ENCODE measurements around the gene S100A9.
"Not testable (repeated sequence)": the region's sequence is repeated elsewhere in the genome, so short reads cannot be mapped to it uniquely, and the experiment has no call there.

S100A9 gene

DNA sequence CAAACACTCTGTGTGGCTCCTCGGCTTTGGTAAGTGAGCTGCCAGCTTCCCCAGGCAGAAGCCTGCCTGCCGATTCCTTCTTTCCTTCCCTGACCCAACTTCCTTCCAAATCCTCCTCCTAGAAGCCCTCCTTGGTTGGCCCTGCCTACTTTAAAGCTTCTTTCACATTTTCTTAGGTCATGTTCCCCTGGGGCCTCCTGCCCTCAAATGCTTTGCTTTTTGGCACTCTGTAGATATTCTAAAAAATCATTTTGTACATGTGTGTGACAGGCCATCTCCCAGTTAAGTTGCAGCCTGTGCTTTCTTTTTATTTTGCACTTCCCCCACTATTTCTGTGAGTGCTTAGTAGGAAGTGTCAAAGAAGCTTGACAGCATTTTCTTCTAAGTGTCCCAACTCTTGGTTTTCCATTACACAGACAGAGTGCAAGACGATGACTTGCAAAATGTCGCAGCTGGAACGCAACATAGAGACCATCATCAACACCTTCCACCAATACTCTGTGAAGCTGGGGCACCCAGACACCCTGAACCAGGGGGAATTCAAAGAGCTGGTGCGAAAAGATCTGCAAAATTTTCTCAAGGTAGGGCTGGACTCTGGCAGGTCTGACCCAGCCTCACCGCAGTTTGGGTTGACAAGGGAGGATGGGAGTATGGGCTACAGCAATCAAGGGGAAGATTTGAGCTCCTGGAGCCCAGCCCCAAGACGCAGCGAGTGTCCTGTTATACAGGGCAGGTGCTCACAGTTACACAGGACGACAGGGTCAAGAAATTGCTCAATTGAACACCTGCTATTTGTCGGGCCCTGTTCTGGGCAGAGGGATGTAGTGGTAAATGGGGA lies at the start of gene S100A9:
S100A9 (plus strand) TSS at position 2 of the 838 bp plus-strand sequence; CDS start at position 432, 430 bp downstream.
- no peak for DNase-seq (ENCODE audit: low spot score)

- DNase-seq (ENCODE audit: low spot score): no peak
Observed at GRCh38 chr1:153308540-153308939, 49.1 kb upstream of the S100A9 start.

DNA sequence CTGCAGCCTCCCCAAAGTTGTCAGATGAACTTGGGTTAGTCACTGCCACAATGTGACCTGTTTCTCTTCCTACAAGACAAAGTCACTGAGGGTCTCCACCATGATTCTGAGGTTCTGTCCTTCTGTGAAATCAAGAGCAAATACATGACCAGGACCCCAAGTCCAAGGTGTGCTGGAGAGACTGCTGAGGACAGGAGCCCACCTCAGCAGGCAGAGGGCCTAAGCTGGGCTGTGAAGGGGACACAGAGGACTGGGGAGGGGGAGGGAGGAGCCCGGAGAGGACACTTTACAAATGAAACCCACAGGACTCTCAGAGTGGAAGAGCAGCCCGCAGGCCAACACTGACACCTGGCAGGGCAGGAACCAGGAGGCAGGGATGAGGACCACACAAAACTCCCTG lies 48.2 kb upstream of the S100A9 start:
- DNase-seq (ENCODE audit: low spot score): no peak

DNA sequence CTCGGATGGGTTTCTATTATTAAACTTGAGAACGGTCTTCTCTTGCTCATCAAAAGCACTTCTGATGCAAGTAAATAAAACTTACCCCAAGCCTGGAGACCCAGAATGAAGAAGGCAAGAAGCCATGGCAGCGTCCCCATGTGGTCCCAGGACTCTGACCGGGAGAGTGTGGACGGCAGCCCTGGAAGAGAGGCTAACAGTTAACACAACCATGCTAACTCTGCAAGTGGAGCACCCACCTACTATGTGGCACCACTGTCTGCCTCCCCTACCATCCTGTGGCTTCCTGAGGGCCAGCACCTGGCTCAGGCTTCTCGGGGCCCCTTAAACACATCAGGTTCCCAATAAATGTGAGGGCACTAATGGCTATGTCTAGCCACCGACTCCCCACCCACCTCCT lies 47.1 kb upstream of the S100A9 start:
- no peak for DNase-seq (ENCODE audit: low spot score)

DNA sequence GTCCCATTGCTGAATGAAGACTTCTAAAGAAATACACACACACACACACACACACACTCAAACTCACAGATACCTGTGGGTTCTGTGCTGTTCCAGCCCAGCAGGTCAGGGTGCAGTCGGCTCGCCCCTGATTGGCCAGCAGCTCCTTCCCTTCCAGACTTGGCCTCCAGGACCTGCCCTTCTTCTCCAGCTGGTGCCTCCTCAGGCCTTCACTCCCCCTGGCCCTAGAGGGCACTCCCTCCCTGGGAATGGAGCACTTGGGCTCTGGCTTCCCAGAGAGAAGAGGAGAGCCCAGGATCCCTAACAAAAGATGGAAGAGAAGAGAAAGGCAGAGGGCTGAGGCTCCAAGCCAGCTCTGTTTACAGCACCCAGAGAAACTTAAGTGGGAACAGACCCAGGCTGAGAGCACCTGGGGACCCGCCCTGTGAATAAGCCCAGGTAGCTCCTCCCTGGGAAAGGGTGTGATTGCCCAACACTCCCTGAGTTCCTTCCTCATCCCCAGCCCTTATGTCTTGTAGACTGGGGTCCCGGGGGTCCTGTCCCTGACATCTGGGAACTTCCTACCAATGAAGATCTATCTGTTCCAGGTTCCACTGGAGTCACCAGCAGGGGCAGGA lies 45.0 kb upstream of the S100A9 start, which contains the start of gene PGLYRP3:
PGLYRP3 (minus strand) TSS at position 383 of the 617 bp plus-strand sequence. CDS start 2,287 bp downstream, outside the sequence.
- no peak for DNase-seq (ENCODE audit: low spot score)

- DNase-seq (ENCODE audit: low spot score): no peak
Observed at GRCh38 chr1:153313288-153313687, 44.4 kb upstream of the S100A9 start.

DNA sequence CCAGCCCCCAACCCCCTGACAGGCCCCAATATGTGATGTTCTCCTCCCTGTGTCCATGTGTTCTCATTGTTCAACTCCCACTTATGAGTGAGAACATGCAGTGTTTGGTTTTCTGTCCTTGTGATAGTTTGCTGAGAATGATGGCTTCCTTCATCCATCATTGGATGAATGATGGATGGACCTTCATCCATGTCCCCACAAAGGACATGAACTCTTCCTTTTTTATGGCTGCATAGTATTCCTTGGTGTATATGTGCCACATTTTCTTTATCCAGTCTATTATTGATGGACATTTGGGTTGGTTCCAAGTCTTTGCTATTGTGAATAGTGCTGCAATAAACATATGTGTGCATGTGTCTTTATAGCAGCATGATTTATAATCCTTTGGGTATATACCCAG lies 43.3 kb upstream of the S100A9 start:
- DNase-seq (ENCODE audit: low spot score): not testable (repeated sequence)

GRCh38 chr1:153316013-153316412 lies 41.6 kb upstream of the S100A9 start:
- not testable (repeated sequence) for DNase-seq (ENCODE audit: low spot score)

DNA sequence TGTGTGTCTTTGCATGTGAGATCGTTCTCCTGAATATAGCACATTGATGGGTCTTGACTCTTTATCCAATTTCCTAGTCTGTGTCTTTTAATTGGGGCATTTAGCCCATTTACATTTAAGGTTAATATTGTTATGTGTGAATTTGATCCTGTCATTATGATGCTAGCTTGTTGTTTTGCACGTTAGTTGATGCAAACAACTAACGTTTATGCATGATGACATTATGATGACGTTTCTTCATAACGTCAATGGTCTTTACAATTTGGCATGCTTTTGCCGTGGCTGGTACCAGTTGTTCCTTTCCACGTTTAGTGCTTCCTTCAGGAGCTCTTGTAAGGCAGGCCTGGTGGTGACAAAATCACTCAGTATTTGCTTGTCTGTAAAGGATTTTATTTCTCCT lies 39.5 kb upstream of the S100A9 start:
- DNase-seq (ENCODE audit: low spot score): not testable (repeated sequence)

- no peak for DNase-seq (ENCODE audit: low spot score)
Observed at GRCh38 chr1:153322568-153322967, 35.1 kb upstream of the S100A9 start.

GRCh38 chr1:153324912-153325311 lies 32.7 kb upstream of the S100A9 start:
- no peak for DNase-seq (ENCODE audit: low spot score)

- no peak for DNase-seq (ENCODE audit: low spot score)
Observed at GRCh38 chr1:153333902-153334301, 23.8 kb upstream of the S100A9 start.

DNA sequence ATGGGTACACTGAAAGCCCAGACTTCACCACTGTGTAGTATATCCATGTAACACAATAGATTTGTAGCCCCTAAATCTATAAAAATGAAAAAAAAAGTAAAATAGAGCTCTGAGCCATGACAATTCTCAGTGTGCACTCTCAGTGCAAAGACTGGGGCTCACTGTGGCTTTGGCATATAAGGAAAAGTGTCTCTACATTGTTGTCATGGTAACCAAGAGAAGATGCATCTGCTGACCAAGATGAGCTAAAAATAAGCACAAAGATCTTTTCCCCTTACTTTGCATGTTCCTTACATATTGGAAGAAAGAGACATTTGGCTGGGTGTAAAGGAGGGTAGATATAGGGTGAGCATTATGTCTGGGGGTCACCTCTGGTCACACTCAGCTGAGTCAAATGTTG lies 21.0 kb upstream of the S100A9 start:
- DNase-seq (ENCODE audit: low spot score): no peak

DNA sequence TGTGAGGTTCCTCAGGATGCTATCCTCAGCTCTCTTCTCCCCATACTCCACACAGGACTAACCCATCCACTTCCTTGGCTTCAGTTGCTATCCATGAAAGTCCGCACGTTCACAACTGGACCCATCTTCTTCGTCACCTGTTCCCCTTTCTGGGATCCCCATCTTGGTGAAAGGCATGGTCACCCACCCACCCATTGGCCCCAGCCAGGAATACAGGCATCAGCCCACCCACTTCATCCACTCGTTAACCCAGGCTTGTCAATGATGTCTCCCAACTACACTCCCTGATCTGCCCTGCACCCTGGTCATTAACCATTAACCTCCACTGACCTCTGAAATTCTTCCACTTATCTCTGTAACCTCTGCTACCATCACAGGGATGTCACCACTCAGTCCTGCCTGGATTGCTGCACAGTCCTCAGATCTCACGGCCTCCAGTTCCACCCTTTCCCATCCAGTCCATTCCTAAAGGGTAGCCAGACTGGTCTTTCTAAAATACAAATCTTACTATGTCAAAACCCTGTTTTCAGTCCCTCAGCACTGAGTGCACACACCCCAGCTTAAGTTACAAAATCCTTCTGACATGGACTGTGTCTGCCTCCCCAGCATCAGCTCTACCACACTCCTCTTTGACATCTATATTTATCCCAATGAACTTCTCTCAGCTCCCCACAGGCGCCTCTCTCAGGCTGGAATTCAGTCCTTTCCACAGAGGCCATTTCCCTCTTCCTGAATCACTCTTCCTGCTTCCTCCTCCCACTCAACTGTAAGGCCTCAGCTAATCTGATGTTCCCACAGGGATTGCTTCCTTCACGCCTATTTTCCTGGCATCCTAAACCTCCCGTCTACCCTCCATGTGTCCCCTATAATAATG lies 19.4 kb upstream of the S100A9 start:
- DNase-seq (ENCODE audit: low spot score): no peak

GRCh38 chr1:153339802-153340201 lies 17.9 kb upstream of the S100A9 start:
- DNase-seq (ENCODE audit: low spot score): no peak

- DNase-seq (ENCODE audit: low spot score): no peak
Observed at GRCh38 chr1:153340356-153340755, 17.3 kb upstream of the S100A9 start.

- DNase-seq (ENCODE audit: low spot score): no peak
Observed at GRCh38 chr1:153341431-153341934, 16.2 kb upstream of the S100A9 start.

DNA sequence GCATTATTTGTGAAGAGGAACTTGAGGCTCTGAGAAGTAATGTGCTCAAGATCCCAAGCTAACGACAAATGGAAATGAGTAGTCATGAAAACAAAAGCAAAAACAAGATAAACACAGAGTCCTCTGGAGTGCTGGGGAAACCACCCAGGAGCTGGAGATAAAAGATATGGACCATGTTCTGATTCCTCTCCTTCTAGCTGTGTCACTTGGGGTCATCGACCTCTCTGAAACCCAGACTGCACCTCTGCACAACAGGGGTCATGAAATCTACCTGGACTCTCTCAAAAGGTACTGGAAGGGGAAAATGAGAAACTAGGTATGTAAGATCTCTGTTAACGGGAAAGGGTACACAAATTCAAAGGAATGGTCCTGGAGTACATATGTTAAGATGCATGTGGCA lies 15.5 kb upstream of the S100A9 start:
- no peak for DNase-seq (ENCODE audit: low spot score)

DNA sequence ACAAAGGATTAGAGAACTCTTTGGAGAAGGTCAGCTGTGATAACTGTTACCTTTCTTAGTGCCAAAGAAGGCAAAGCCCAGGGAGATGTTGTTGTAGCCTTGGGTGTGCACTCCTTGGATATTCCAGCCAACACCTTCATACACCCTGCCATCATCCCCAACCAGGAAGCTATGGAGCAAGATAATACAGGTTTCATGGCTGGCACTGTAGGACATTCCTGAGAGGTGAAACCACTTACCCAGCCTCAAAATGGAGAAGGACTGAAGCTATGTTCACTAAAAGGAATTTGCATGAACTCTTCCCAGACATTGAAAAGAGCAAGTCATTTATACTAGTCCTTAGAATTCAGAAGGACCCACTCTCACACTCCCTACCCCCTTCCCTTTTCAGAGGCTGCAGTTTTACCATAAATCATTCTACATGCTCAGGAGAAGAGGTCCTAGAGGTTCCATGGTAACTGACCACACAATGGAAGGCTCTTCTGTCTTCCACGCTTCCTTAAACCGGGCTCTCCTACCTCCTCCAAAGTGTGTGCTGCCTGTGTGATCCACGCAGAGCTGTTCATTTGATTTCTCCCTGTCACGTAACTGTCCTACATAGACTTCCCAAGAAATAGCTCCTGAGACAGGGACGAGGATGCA lies 14.5 kb upstream of the S100A9 start:
- DNase-seq (ENCODE audit: low spot score): no peak

- no peak for DNase-seq (ENCODE audit: low spot score)
Observed at GRCh38 chr1:153343811-153344717, 13.6 kb upstream of the S100A9 start.

- DNase-seq (ENCODE audit: low spot score): no peak
Observed at GRCh38 chr1:153344718-153345025, 13.0 kb upstream of the S100A9 start.

All from CD4-positive, alpha-beta T cell treated with Interleukin-15 for 4 hours (primary cell).